ENCODE measurements around the gene GPX2.

DNA sequence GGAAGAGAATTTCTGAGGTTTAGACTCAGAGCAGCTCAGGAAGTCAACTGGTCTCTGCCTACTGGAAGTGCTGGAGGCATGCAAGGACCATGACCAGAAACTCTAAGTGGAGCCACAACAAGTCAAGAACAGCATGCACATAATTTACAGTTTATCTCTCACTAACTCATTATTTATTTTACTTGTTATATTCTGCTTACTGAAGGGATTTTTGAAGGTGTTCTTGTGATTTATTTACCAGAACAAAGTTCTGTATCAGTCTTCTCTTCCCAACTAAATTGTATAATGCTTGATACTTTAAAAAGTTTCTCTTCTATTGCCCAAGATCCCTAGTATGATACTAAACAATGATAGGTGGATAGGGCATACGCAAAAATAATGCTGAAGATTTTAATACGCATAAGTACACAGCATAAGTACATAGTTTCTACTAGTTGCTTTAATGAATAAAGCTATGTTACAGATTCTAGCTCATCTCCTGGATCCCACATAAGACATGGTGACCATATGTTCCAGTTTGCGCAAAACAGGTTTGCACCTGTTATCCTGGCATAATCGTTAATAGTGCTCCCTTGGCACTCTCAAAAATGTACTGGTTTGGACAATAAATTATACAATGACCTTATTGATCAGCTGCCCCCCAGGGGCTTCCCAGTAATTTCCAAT, 51.2 kb downstream of the GPX2 start:
- TF ChIP-seq, protein P1, sequence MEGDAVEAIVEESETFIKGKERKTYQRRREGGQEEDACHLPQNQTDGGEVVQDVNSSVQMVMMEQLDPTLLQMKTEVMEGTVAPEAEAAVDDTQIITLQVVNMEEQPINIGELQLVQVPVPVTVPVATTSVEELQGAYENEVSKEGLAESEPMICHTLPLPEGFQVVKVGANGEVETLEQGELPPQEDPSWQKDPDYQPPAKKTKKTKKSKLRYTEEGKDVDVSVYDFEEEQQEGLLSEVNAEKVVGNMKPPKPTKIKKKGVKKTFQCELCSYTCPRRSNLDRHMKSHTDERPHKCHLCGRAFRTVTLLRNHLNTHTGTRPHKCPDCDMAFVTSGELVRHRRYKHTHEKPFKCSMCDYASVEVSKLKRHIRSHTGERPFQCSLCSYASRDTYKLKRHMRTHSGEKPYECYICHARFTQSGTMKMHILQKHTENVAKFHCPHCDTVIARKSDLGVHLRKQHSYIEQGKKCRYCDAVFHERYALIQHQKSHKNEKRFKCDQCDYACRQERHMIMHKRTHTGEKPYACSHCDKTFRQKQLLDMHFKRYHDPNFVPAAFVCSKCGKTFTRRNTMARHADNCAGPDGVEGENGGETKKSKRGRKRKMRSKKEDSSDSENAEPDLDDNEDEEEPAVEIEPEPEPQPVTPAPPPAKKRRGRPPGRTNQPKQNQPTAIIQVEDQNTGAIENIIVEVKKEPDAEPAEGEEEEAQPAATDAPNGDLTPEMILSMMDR (conservative IDR thresholded peaks at IDR 0.05): no peak
- TF ChIP-seq EZH2 (IDR thresholded peaks at IDR 0.05; ENCODE audit: low read depth): no peak
